Pulmonary artery endothelial cell (primary cell): ENCODE results near the gene MAP3K20. TPM values are rescaled to one million over a fixed set of nuclear protein-coding genes. Genes with fewer than 3 reads are reported as not detected.
"Not testable (repeated sequence)": the region's sequence is repeated elsewhere in the genome, so short reads cannot be mapped to it uniquely, and the experiment has no call there.

ENCODE experiments used
- DNase-seq: peaks from one replicate; pipeline ENCODE4 v3.0.0-alpha.2; 2011; ENCODE audit warnings: low read depth, low spot score
- total RNA-seq: library from RNA; depleted of rRNA; stranded (reverse); fragments of >200 nt; gene quantifications from 2 replicates; pipeline ENCODE4 v1.2.3, GENCODE V29; 2014

MAP3K20 gene
- total RNA-seq, 1 donor from 2014 or later = 31.7 TPM

- DNase-seq = no peak
Observed at GRCh38 chr2:173196638-173197037, 121.0 kb downstream of the MAP3K20 start.

DNA sequence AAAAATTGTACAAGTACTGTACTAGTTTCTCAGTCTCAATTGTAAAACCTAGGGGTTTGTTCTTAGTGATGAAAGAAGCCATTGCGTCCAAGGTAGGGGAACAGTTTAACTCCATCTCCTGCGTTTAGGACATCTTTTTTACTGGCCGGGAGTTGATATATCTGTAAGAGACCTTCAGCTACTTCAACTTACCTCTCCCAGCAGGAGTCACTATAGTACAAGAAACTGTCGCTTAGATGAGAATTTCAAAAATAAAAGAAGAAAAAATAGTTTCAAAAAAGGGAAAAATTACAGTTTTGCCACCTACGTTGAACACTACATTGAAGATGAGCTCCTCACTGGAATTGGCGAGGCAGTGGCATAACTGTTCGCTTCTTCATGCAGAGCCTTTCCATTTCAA, 122.7 kb downstream of the MAP3K20 start:
- DNase-seq = no peak

GRCh38 chr2:173199294-173199693, 123.6 kb downstream of the MAP3K20 start:
- DNase-seq = no peak

DNA sequence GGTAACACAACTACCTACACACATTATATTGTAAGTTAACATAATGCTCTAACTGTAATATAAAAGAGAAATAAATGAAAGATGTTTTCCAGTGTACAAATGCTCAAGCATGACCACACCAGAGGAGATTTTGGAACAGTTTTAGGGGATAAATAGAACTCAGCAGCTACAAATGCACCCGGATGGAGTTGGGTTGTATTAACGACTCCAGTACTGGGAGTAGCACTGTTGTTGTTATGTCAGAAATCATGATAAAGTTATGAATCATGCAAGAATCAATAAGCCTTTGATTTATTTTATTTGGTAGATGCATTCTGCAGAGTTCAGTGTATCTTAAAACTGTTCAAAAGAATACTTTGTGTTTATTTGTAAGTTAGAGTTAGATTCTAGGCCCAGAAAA, 126.9 kb downstream of the MAP3K20 start:
- no peak for DNase-seq

DNA sequence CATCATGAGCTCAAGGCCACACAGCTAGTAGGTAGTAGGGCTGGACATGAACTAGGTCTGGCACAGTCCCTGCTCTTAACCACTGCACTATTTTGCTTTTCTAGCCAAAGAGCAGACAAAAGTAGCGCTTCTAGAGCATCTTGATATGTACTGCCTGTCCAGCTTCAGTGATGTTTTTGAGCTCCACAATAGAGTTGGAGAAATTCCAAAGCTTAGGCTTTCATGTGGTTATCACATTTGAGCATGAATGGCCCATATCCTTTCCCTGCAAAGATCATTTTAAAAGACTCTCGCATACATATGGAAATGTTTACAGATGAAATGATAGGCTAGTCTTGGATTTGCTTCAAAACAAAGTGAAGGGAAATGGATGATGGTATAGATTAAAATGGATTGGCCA, 128.7 kb downstream of the MAP3K20 start:
- no peak for DNase-seq

DNA sequence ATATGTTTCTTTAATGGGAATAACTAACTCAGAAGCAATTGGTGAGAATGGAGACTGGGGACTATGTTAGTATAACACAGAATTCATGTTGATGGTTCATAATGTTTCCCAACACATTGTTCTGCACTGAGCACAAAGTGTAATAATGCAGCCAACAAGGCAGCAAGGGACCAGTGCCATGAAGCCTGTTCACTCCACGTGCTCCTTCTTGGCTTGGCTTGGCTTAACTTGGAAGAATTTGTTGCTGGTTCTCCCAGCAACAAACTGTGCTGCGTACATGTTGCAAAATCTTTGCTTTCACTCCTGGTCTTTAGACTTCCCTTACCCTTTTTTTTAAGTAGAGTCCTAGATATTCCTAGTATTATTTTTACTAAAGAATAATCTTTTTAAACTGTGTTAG, 129.7 kb downstream of the MAP3K20 start:
- DNase-seq = no peak

DNA sequence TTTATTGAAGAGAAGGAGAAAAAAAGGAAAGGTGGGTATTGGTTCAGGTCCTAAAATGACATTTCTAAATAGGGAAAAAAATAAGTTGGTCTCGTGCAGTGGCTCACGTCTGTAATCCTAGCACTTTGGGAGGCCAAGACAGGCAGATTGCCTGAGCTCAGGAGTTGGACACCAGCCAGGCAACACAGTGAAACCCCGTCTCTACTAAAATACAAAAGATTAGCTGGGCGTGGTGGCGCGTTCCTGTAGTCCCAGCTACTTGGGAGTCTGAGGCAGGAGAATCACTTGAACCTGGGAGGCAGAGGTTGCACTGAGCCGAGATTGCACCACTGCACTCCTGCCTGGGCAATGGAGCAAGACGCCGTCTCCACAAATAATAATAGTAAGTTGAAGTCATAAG, 131.5 kb downstream of the MAP3K20 start:
- DNase-seq = not testable (repeated sequence)

DNA sequence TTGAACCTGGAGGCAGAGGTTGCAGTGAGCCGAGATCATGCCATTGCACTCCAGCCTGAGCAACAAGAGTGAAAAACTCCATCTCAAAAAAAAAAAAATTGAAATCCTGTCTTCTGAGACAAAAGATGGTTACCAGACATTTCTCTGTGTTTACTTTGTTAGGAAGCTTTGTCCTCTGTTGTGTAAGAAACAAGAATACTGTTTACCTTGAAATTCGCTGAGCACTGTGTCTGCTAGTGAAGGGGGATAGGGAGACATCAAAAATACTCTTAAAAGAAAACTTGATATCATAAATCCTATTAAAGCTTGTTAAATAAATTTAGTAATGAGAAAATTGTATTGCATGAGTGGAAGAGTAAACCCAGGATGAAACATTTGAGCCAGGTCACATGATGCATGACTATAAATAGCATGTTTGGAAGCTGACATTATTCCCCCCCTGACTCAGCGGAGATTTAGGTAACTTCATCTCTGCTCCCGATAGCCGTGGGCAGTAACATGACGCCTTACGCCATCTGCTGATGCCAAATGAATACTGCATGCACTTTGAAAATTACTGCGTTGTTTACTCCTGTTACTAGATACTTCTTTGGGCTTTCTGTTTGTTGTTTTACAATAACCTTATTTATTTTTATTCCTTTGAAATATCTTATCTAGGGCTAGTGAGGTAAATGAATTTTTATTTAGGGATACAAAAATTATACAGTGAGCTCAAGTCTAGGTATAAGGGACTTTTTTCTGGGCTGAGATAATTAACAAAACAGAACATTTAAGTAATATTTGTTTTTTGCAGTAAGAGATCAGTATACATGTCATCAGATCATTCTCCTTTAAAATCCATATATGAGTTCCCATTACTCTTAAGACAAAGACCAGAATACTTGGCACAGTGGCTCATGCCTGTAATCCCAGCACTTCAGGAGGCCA, 134.9 kb downstream of the MAP3K20 start:
- DNase-seq = peak; percentile 57

DNA sequence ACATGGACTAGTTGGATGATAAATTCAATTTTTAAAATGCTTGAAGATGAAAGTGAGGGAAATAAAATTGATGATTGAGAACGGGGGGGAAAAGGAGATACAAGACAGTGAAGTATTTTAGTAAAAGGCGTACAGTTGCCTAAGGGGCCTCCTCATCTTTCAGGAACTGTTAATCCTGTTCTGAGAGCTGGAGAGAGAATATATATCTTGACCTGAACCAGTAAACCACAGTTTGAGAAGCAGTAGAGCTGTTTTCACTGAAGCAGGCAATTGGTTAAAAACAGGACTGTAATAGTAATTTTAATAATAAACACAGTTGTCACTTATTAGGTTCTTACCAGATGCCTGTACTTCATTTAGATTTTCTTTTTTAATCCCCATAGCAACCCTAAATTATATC, 137.5 kb downstream of the MAP3K20 start:
- DNase-seq = no peak

GRCh38 chr2:173214213-173214612, 138.6 kb downstream of the MAP3K20 start:
- DNase-seq = no peak

- no peak for DNase-seq
Observed at GRCh38 chr2:173215316-173215715, 139.7 kb downstream of the MAP3K20 start.

DNA sequence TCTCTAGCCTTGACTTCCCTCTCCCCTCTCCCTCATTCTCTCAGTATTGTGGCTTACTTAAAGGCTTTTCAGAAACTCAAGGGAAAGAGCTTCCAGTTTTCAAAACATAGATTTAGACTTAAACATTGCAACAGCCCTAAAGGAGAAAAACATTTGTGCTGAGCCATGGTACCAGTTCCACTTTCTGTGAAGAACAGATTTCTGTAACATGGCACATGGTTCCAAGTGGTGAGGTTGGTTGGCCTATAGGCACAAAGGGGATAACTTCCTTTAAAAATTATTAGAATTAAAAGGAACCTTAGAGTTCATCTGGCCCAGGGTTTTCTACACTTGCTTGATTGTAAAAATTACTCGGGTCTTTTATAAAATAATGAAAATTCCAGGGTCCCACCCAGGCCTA, 140.4 kb downstream of the MAP3K20 start:
- DNase-seq = no peak

GRCh38 chr2:173216668-173217067, 141.0 kb downstream of the MAP3K20 start:
- no peak for DNase-seq

- DNase-seq = no peak
Observed at GRCh38 chr2:173217116-173217840, 141.6 kb downstream of the MAP3K20 start.

DNA sequence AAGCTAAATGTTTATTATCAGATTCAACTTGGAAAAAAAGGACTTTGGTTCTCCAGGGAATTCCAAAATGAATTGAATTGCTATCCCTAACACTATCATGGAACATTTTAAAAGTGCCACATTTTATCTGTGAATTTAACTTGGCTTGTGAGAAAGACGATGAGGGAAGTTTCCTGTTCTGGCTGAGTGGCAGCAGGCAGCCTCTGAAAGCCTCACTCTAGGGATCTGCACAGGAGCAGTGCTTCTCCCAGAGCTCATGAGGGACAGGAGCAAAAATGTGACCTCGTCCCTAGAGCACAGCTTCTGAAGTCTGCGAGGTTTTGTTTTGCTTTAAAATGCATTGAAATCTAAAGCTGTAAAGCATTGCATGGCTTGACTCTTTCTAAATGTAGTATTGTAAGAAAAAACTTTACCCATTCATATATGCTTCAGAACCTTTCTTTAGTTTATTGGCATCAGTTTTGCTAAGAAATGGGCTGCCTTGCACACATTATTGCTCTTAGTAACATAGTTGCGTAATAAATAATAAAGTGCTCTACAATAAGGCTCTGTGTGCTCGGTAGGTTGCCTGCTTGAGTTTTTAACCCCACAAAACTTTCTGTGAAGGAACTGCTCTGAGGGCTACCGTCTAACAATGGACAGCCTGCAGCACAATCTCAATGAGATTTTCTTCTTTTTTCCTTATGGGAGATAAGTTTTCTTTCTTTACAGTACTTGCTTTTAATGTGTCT, 142.8 kb downstream of the MAP3K20 start:
- DNase-seq = no peak

DNA sequence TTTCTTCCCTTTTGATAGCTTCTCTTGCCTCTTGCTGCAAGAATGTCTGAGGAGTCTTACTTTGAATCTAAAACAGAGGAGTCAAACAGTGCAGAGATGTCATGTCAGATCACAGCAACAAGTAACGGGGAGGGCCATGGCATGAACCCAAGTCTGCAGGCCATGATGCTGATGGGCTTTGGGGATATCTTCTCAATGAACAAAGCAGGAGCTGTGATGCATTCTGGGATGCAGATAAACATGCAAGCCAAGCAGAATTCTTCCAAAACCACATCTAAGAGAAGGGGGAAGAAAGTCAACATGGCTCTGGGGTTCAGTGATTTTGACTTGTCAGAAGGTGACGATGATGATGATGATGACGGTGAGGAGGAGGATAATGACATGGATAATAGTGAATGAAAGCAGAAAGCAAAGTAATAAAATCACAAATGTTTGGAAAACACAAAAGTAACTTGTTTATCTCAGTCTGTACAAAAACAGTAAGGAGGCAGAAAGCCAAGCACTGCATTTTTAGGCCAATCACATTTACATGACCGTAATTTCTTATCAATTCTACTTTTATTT, 145.6 kb downstream of the MAP3K20 start:
- DNase-seq = no peak

DNA sequence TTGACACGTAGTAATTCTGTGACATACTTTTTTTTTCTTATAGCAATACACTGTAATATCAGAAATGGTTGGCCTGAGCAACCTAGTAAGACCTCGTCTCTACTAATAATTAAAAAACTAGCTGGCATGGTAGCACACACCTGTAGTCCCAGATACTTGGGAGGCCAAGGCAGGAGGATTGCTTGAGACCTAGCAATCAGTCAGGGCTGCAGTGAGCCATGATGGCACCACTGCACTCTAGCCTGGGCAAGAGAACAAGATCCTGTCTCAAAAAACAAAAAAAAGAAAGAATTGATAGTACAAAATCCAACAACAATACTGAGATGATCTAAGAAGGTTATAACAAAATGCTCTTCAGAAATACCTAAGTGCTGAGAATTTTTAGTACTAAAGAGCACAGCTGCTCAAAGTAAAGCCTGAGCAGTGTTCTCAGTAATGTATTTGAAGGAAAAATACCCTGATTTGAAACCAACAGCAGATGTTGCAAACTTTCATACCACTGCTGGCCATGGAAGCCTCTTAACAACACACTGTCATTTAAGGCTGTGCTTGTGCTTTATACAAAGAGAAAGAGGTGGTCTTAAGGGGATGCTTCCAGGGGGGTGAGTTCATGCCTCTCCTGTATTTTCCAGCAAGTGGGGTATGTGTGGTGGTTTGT, 146.4 kb downstream of the MAP3K20 start:
- DNase-seq = no peak

DNA sequence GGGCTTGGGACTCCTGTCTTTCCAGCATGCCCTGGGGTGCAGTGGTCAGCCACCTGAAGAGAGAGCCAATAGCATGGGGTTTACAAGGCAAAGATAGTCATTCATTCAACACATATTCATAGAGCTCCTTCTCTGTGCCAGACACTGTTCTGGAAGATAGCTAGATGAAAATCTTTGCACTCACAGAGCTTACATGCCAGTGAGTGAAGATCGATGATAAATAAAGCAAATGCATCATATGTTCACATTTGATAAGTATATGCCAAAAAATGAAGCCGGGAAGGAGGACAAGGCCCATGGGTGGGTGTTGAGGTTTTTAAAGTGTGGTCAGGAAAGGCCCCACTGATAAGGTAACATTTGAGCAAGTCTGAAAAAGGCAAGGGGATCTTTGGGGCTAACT, 148.2 kb downstream of the MAP3K20 start:
- no peak for DNase-seq

- no peak for DNase-seq
Observed at GRCh38 chr2:173226899-173227698, 151.5 kb downstream of the MAP3K20 start.

- DNase-seq = no peak
Observed at GRCh38 chr2:173229086-173229485, 153.4 kb downstream of the MAP3K20 start.
